RPMI7951 (cell line): Measurements from ENCODE around the gene KRT74. TPM values are rescaled to one million over a fixed set of nuclear protein-coding genes. Genes with fewer than 3 reads are reported as not detected.

Source experiments
- DNase-seq: peaks from one replicate; pipeline ENCODE4 v3.0.0-alpha.2; 2012; ENCODE audit warnings: low read depth
- total RNA-seq: library from RNA; depleted of rRNA; stranded (reverse); fragments of >200 nt; shearing (Covaris generic); gene quantifications from 2 replicates; pipeline ENCODE4 v1.2.3, GENCODE V29; 2014; rRNA removed

KRT74 gene
- total RNA-seq: not detected in 2 replicates

DNA sequence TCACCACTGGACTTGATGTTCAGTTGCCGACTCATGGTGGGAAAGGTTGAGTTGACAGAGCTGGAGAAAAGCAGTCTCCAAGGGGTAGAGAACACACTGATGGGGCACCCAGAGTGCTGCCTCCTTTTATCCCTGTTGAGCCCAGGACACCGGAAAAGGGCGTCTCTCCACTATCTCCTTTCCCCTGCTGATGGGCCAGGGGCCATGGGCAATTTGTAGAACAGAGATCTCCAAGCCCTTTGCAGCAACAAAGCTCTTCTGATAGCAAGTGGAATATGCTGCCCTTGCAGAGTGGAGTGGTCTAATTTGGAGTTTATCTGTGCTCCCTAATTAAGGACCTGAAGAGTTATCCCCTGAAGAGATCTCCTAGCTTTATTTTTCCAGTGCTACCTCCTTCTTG, at the start of gene KRT74:
TSS of gene KRT74 (minus strand) at position 101 of the 400 bp plus-strand sequence. CDS start at position 35, 66 bp downstream.
- DNase-seq: no peak

- no peak for DNase-seq
Measured at GRCh38 chr12:52622349-52622748, 48.7 kb upstream of the KRT74 start.

DNA sequence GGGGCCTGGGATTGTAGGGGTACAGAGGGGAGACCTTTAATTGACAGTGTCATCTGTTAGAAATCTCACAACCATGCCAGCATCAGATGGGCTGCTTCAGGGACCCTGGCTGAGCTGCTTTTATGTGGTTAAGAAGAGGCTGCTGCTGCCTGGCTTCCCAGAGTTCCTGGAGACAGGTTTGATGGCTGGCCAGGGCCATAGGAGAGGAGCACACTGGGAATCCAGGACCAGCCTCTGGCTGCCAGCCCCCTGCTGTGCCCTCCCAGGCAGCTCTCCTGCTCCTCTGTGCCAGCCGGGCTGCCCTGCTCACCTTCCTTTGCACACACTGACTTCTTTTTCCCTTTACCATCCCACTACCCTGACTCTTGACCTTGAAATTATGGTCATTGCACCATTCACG, 45.2 kb upstream of the KRT74 start:
- DNase-seq: no peak

DNA sequence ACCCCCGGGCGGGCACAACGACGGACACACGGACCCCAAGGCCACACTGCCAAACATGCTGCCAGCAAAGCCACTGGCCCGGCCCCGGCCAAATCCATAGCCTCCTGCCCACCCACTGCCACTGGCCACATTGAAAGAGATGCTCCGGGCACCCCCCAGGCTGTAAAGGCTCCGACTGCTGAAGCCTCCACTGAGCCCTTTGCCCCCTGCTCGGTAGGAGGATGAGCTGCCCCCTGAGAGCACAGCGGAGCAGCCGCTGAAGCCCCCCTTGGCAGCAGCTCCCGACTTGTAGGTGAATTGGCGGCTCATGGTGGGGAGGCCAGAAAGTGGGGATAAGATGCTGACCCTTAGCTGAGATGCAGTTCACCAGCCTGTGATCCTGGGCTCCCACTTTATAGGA, 44.6 kb upstream of the KRT74 start, which contains the start of gene KRT73:
TSS of gene KRT73 (minus strand) at position 344 of the 400 bp plus-strand sequence. CDS start at position 309, 35 bp downstream.
- no peak for DNase-seq

GRCh38 chr12:52617403-52617785, 43.8 kb upstream of the KRT74 start:
- no peak for DNase-seq

- DNase-seq: no peak
Measured at GRCh38 chr12:52616680-52617402, 43.2 kb upstream of the KRT74 start.

DNA sequence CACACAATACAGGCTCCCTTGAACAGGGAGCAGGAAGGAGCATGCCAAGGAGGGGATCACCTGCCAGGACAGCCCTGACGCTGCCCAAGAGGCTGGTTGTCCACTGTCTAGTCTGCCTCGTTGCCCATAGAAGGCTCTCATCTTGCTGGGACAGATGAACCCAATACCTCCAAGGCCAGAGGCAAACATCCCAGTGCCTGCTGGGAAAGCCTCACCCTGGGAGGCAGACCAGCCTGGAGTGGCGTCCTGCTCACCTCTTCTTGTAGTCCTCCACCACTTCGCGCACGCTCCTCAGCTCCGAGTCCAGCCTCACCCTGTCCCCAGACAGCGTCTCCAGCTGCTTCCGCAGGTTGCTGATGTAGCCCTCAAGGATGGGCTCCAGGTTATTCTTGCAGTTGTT, 42.3 kb upstream of the KRT74 start:
- DNase-seq: no peak

DNA sequence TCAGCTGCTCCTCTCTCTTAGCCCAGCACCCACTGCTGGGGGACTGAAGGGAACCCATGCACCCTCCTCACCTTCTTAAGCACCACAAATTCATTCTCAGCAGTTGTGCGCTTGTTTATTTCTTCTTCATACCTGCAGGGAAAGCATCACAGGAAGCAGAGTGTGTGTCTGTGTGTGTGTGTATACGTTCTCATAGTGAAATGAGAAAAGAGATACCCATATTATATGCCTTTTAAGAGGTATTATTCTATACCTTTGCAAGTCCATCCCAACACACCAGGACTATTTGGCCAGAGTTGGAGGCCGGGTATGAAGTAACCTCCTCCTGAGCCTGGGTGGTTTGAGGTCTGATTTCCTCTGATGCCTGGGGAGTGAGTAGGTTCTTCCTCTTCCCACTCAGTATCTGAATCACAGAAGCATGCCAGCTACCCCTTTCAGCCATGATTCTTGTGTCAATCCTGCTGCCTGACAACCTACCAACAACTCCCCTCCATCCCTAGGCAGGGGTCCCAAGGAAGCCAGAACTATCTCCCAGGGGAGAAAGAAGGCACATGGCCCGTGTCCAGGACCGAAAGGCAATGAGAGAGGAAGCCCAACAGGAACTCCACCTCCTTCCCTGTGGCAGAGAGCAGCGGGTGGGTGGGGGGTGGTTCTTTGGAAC, 41.7 kb upstream of the KRT74 start:
- no peak for DNase-seq

DNA sequence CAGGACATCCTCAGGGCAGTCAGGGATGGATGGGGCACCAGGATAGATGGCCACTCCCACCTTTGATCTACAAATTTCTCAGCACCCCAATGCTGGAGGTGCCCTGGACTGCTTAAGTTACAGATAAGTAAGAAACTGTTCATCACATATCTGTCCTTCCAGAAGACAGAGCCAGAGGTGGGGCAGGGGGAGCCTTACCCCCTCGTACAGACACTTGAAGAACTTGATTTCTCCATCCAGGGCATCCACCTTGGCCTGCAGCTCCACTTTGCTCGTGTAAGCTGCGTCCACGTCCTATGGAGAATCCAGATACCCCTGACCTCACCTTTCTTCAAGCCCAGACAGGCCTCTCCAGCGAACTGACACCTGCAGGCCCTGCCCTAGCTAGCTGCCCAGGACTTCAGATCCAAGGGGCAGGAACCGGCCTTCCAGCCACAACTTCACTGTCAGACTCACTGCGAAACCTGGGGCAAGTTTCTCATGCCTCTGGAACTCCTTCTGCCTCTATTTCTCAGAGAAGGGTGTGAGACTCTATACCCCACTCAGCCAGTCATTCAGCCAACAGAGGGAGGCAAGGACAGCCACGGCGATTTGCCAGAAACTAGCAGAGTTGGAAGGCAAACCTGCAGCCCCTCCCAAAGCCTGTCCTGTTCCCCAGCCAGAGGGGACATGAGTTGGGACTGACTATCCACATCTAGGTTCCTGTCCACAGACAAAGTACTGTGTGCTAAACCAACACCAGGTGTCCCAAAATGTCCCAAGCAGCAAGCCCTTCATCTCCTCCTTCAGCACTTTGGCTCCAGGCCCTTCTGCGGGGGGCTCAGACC, 41.0 kb upstream of the KRT74 start:
- DNase-seq: no peak

DNA sequence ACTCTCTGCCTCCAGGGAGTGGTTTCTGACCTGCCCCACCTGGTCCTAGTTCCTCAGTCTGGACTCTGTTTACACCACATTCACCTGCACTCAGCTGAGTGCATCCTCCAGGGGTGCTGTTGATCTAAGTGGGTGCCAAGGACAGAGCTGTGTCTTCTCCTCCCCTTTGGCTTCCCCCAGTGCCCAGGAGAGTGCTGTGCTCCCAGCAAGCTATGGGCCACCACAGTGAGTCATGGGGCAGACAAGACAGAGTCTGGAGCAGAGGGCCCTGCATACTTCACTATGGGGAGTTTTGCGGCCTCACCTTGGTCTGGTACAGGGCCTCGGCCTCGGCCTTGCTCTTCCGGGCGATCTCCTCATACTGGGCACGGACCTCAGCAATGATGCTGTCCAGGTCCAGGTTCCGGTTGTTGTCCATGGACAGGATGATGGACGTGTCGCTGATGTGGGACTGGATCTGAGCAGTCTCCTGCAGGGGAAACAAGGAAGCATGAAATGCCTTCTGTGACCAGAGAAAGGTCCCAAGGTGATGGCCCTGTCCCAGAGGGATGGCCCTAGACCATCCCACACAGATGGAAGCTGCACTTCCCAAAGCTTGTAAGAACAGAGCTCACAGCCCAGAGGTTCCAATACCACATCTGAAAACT, 39.9 kb upstream of the KRT74 start:
- DNase-seq: no peak

DNA sequence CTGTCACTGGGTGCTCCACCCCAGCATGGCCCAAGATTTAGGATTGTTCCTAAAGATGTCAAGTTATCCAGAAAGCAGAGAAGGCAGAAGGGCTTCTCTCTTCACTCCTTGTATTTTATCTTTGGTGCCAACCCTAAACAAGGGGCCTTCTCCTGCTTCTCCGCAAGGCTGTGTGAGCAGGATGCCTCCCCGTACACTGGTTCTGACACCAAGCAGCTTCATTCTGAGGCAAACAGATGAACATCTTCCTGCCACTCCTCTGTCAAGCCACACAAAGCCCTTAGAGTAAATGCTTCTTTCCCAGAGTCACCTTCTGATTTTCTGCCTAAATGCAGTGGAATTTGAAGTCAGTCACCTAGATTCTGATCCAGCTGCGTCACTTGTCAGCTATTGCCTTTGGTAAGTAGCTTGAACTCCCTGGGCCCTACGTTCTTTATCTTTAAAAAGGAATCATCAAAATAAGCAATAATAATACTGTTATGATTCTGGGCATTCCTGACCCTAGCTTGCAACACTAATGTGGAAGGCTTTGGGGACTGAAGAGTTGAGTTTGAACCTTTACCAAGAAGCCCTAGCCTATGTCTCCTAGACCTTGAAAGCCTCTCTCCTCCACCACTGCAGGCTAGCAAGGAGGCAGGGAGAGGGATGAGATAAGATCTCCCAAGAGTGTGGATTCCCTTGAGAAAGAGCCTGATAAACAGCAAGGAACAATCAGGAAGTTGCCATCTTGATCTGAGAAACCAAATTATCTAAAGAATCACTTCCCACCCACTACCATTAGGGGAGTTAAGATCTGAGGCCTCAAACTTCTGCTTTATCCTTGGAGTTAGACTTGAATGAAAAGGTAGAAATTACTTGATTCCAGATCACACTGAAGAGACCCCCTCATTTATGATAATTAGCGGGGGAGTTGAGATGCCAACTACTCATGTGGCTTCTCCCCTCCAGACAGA, 39.1 kb upstream of the KRT74 start:
- no peak for DNase-seq

- DNase-seq: no peak
Measured at GRCh38 chr12:52611080-52611468, 37.4 kb upstream of the KRT74 start.

DNA sequence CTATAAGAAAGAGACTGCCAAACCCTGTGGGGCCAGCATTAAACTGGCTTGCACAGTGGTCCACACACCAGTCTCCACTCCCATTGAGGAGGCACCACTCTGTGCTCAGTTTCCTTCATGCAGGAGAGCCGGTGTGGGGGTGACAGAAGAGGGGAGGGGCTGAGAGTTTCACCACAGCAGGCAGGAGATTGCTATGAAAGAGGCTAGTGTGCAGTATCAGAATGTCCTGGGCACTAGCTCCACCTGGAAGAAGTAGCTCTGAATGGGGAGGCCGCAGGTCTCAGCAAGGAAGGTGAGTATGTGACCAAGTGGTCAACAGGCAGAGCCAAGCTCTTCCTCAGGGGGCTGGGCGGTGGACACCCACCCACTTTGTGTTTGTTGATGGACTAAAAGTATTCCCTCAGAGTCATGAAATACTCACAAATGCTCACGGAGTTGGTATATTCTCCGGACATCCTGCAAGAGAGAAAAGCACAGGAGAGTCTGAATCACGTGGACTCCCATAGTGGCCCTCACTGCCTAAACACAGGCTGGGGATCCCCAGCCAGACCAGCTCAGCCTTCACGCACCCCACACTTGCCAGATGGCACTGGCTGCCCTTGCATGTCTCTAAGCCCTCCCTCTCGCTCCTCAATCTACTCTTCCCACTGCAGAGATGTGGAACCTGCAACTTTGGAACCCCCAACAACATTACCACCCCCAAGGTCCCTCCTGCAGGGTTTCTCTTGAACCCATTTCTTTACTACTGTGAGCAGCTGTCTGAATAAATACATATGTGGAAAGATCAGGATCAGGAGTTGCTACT, 35.4 kb upstream of the KRT74 start:
- no peak for DNase-seq

DNA sequence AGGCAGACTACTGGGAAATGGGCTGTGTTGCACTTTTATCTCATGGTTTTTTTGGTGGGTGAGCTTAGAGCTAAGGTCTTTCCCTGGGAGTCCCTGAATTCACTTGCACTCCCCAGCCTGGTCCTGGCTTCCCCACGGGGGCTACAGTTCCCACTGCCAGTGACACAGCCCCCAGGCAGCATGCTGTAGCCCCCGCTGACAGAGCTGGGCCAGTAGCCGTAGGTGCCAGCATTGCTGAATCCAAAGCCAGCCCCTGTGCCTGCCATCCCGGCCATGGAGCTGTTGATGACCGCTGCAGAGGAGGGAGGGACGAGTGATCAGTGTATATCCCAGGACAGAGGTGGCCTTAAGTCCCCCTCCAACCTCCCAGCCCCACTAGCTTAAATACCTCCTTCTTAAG, 34.5 kb upstream of the KRT74 start:
- DNase-seq: no peak

- DNase-seq: no peak
Measured at GRCh38 chr12:52607314-52607713, 33.7 kb upstream of the KRT74 start.

DNA sequence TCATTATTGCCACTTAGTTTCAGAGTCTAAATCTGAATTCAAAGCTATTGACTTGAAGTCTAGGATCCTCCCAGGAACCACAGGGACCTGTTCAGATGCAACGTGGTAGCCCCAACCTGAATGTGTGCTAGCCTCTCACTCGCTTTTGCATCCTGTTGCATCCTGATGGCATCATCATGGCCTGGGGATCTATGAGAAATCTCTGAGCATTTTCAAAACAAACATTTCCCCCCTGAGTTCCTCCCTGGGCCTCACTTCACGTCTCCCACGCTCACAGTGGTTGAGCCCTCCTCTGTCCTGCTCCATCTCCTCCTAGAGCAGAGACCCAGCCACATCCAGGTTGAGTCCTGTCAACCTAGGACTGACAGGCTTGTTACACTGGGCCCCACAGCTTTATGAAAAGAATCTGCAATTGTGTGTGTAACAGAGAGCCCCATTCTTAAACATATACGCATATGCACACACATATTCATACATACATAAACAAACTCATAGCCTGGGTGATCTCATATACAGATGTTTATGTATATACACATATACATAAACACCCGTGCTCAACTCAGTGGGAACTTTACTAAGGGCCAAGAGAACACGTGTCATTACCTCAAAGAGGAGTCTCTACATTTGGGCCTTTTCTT, 33.1 kb upstream of the KRT74 start:
- no peak for DNase-seq

- no peak for DNase-seq
Measured at GRCh38 chr12:52606096-52606495, 32.5 kb upstream of the KRT74 start.

DNA sequence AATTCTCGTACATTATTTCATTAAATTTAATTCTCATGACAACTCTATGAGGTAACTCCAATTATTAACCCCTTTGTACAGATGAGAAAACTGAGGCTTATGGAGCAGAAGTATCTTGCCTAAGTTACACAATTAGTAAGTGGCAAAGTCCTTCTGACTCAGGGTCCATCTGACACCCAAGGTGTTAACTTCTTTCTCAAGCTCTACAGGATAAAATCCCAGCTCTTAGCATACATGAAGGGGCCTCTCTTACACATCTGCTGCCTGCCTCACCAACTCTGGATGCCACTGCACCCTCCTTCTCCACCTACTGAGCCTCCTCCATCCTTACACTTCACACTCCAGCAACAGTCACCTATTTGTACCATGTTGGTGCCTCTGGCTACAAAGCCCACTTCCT, 31.9 kb upstream of the KRT74 start:
- no peak for DNase-seq

- DNase-seq: no peak
Measured at GRCh38 chr12:52604859-52605258, 31.2 kb upstream of the KRT74 start.

GRCh38 chr12:52603314-52603713, 29.7 kb upstream of the KRT74 start:
- DNase-seq: no peak
